K562 (cell line): Measurements from ENCODE around the gene PCNX3. TPM values are rescaled to one million over a fixed set of nuclear protein-coding genes. Genes with fewer than 3 reads are reported as not detected.

ENCODE experiments used
- CREM ChIP-seq: IDR thresholded peaks from 2 replicates; pipeline ENCODE4 v1.6.1; 2014; ENCODE audit warnings: antibody characterized with exemption, low read depth
- EGR1 ChIP-seq: fragments of 450-650 bp; conservative IDR thresholded peaks from 2 replicates; pipeline ENCODE4 v1.6.1; 2017; ENCODE audit warnings: mild to moderate bottlenecking
- IFI16 ChIP-seq: fragments of 250-450 bp; sonication (Bioruptor Pico); IDR thresholded peaks from 2 replicates; pipeline ENCODE4 v2.1.2; 2022; ENCODE audit warnings: mild to moderate bottlenecking, inconsistent platforms
- MAX ChIP-seq: sonication (generic); formaldehyde crosslinking; IDR thresholded peaks from 2 replicates; pipeline ENCODE4 v1.9.0; 2022; ENCODE audit warnings: mild to moderate bottlenecking, missing genetic modification reagents
- NR2C2 ChIP-seq, 2 experiments: fragments of 200-800 bp in 1 of 2; sonication (Bioruptor generic) in 1 of 2; sonication (generic) in 1 of 2; formaldehyde crosslinking in 1 of 2; IDR thresholded peaks; 2 replicates each; pipeline versions ENCODE4 v1.6.1 to v1.8.0; 2016 to 2022; ENCODE audit warnings: mild to moderate bottlenecking in 1 of 2, missing compliant biosample characterization in 1 of 2, missing genetic modification characterization in 1 of 2, missing genetic modification reagents in 1 of 2
- NR4A1 ChIP-seq, 2 experiments: fragments of 250-450 bp in 1 of 2; fragments of 450-650 bp in 1 of 2; sonication (Bioruptor Pico) in 1 of 2; IDR thresholded peaks; 2 replicates each; pipeline versions ENCODE4 v1.4.0 to v1.6.1; 2016 to 2020; ENCODE audit warnings: mild to moderate bottlenecking in 2 of 2, missing compliant biosample characterization in 1 of 2, missing genetic modification characterization in 1 of 2, moderate library complexity in 1 of 2
- NRF1 ChIP-seq, 2 experiments: fragments of 450-650 bp; IDR thresholded peaks in 1 of 2; conservative IDR thresholded peaks in 1 of 2; 2 replicates each; pipeline ENCODE4 v1.6.1; 2014; ENCODE audit warnings: mild to moderate bottlenecking in 2 of 2
- RHOXF2B ChIP-seq: fragments of 250-450 bp; sonication (Bioruptor Pico); conservative IDR thresholded peaks from 2 replicates; pipeline ENCODE4 v1.5.1; 2021
- ZNF239 ChIP-seq: fragments of 250-450 bp; sonication (Bioruptor Pico); IDR thresholded peaks from 2 replicates; pipeline ENCODE4 v1.4.0; 2020; ENCODE audit warnings: mild to moderate bottlenecking
- ZSCAN29 ChIP-seq: fragments of 450-650 bp; IDR thresholded peaks from 2 replicates; pipeline ENCODE4 v1.6.1; 2017
- polyA plus RNA-seq, 8 experiments: library from polyadenylated mRNA; depleted of rRNA in 4 of 8; stranded (reverse) in 5 of 8; unstranded in 3 of 8; fragments of >200 nt; fragmentation: Nextera tagmentation in 2 of 8; fragmentation: Illumina TruSeq in 1 of 8; extraction: Ambion mirVana in 2 of 8; extraction: Trizol in 1 of 8; gene quantifications; 2 replicates each; pipeline versions ENCODE4 v1.2.1 to v1.2.3, GENCODE V29; 2011 to 2014; ENCODE audit warnings: inconsistent platforms in 1 of 8, missing spikeins in 1 of 8
- total RNA-seq, 7 experiments: library from RNA; depleted of rRNA in 6 of 7; stranded (reverse); fragments of >200 nt in 6 of 7; fragmentation: Illumina TruSeq in 2 of 7; extraction: Trizol in 2 of 7; gene quantifications; 2 replicates each; pipeline versions ENCODE4 v1.2.1 to v1.2.3, GENCODE V29; 2011 to 2021; ENCODE audit warnings: low replicate concordance in 1 of 7

PCNX3 gene
- total and polyA plus RNA-seq, 9 of the 15 experiments (the other 6 are each of a cell fraction or from before 2014, with no cell fraction given) = 0.11 to 47.8 (median 12.8) TPM

GRCh38 chr11:65589444-65590239 is 25.9 kb upstream of the PCNX3 start (continued):
- no peak for TF ChIP-seq NR2C2 (CRISPR knock-in tag; IDR thresholded peaks at IDR 0.05)
- no peak for TF ChIP-seq NR2C2 (tag; IDR thresholded peaks at IDR 0.05)
- TF ChIP-seq ZSCAN29 = no peak
- no peak for TF ChIP-seq CREM
- TF ChIP-seq RHOXF2B (CRISPR knock-in tag) = no peak
- TF ChIP-seq EGR1 = 0 out of 2 replicates have a peak, but pooled peaks have one; percentile 18
- no peak for TF ChIP-seq ZNF239 (CRISPR knock-in tag)
- TF ChIP-seq NRF1 (conservative IDR thresholded peaks at IDR 0.05 in 1 of 2, IDR thresholded peaks at IDR 0.05 in 1 of 2) = no peak
- TF ChIP-seq NR4A1 (CRISPR knock-in tag; IDR thresholded peaks at IDR 0.05) = no peak
- TF ChIP-seq NR4A1 (tag; IDR thresholded peaks at IDR 0.05) = no peak
- no peak for TF ChIP-seq IFI16 (CRISPR knock-in tag)
- TF ChIP-seq MAX = 0 out of 2 replicates have a peak, but pooled peaks have one; percentile 29
